H1 (cell line): Measurements from ENCODE around the gene CACNA1D. TPM values are rescaled to one million over a fixed set of nuclear protein-coding genes. Genes with fewer than 3 reads are reported as not detected.

Source experiments
- CTCF ChIA-PET: fragments of 300-600 bp; sonication (Branson Sonifier 250); formaldehyde crosslinking; loops from one replicate; lab custom pipeline; 2021; ENCODE audit not compliant: partially characterized antibody; lab: Charles Lee
- POLR2A ChIA-PET: fragments of 300-600 bp; sonication (Branson Sonifier 250); formaldehyde crosslinking; loops from one replicate; lab custom pipeline; 2021; ENCODE audit warnings: inconsistent platforms; ENCODE audit not compliant: partially characterized antibody; lab: Charles Lee
- DNase-seq, 2 experiments: peaks; one replicate each; pipeline versions ENCODE4 v3.0.0 to v3.0.0-alpha.2; 2010 to 2022; ENCODE audit warnings: low spot score in 2 of 2, low read depth in 1 of 2, mixed read lengths in 1 of 2
- FAIRE-seq: peaks from 2 replicates; lab custom pipeline; 2011; peaks lifted over from hg19 to GRCh38; lab: Jason Lieb, UNC
- H2AFZ ChIP-seq: 2 replicates; pipeline ENCODE4 v1.8.1; 2012; ENCODE audit warnings: low read length, inconsistent platforms
- H2AK5ac ChIP-seq: 2 replicates; pipeline ENCODE4 v1.6.1; 2013; ENCODE audit warnings: low read depth, low read length
- H2BK120ac ChIP-seq: replicated peaks from 2 replicates; pipeline ENCODE3; 2013; ENCODE audit warnings: low read depth, low read length, inconsistent platforms
- H2BK12ac ChIP-seq: 2 replicates; pipeline ENCODE4 v1.6.1; 2013; ENCODE audit warnings: low read depth, low read length
- H2BK15ac ChIP-seq: 2 replicates; pipeline ENCODE4 v1.6.1; 2013; ENCODE audit warnings: low read length
- H2BK20ac ChIP-seq: 2 replicates; pipeline ENCODE4 v1.6.1; 2013; ENCODE audit warnings: low read length
- H2BK5ac ChIP-seq: 2 replicates; pipeline ENCODE4 v1.6.1; 2013; ENCODE audit warnings: low read depth, low read length
- H3K14ac ChIP-seq: 2 replicates; pipeline ENCODE4 v1.6.1; 2013; ENCODE audit warnings: inconsistent platforms; ENCODE audit not compliant: insufficient read length
- H3K18ac ChIP-seq: 2 replicates; pipeline ENCODE4 v1.6.1; 2013; ENCODE audit warnings: low read length; ENCODE audit errors: extremely low read depth
- H3K23ac ChIP-seq: 2 replicates; pipeline ENCODE4 v1.6.1; 2013; ENCODE audit warnings: inconsistent platforms; ENCODE audit not compliant: insufficient read length
- H3K23me2 ChIP-seq: 2 replicates; pipeline ENCODE4 v1.6.1; 2013; ENCODE audit warnings: low read depth, low read length
- H3K27ac ChIP-seq: 2 replicates; pipeline ENCODE4 v1.6.1; 2011; ENCODE audit warnings: low read depth, low read length, inconsistent platforms
- H3K27me3 ChIP-seq, 4 experiments: replicated peaks in 1 of 4; 1 replicate in 1 of 4; 2 replicates in 3 of 4; pipeline versions ENCODE4 v1.6.1 to v1.8.1; 2011 to 2013; ENCODE audit warnings: low read length in 3 of 4, mild to moderate bottlenecking in 3 of 4, inconsistent platforms in 2 of 4, mixed read lengths in 2 of 4, moderate library complexity in 1 of 4; ENCODE audit not compliant: control insufficient read depth in 3 of 4, insufficient read depth in 3 of 4; ENCODE audit errors: extremely low read depth in 1 of 4
- H3K36me3 ChIP-seq, 4 experiments: 2 replicates each; pipeline versions ENCODE4 v1.6.1 to v1.8.1; 2011 to 2013; ENCODE audit warnings: mild to moderate bottlenecking in 4 of 4, low read length in 3 of 4, moderate library complexity in 2 of 4, control low read depth in 1 of 4, inconsistent platforms in 1 of 4; ENCODE audit not compliant: insufficient read depth in 4 of 4, control insufficient read depth in 2 of 4
- H3K4ac ChIP-seq: replicated peaks from 2 replicates; pipeline ENCODE3; 2013; ENCODE audit warnings: low read length, low read depth, mixed read lengths, inconsistent platforms; ENCODE audit not compliant: insufficient read length
- H3K4me1 ChIP-seq, 4 experiments: replicated peaks in 1 of 4; 1 replicate in 1 of 4; 2 replicates in 3 of 4; pipeline versions ENCODE4 v1.6.1 to v1.8.1; 2011 to 2013; ENCODE audit warnings: low read length in 3 of 4, inconsistent platforms in 2 of 4, mixed read lengths in 1 of 4; ENCODE audit not compliant: insufficient read depth in 4 of 4, control insufficient read depth in 3 of 4
- H3K4me2 ChIP-seq, 2 experiments: 2 replicates each; pipeline versions ENCODE4 v1.6.1 to v1.8.1; 2011 to 2013; ENCODE audit warnings: low read depth in 2 of 2, low read length in 2 of 2, control low read depth in 1 of 2, inconsistent platforms in 1 of 2, mild to moderate bottlenecking in 1 of 2; ENCODE audit not compliant: insufficient read depth in 1 of 2
- H3K4me3 ChIP-seq, 4 experiments: fragments of 200-600, 300-600 bp in 1 of 4; sonication (generic), shearing (Covaris generic), sonication (Bioruptor Twin) in 1 of 4; 2 replicates each; pipeline versions ENCODE4 v1.5.1 to v1.8.1; 2011 to 2016; ENCODE audit warnings: low read length in 4 of 4, low read depth in 3 of 4, control low read depth in 2 of 4, inconsistent platforms in 2 of 4, mild to moderate bottlenecking in 2 of 4, mixed read lengths in 1 of 4, moderate library complexity in 1 of 4; ENCODE audit not compliant: insufficient read depth in 2 of 4; ENCODE audit errors: extremely low read depth in 1 of 4
- H3K56ac ChIP-seq: replicated peaks from 2 replicates; pipeline ENCODE3; 2013; ENCODE audit warnings: low read depth, mild to moderate bottlenecking, mixed read lengths, low read length, inconsistent platforms; ENCODE audit not compliant: insufficient read length
- H3K79me1 ChIP-seq: 2 replicates; pipeline ENCODE4 v1.6.1; 2013; ENCODE audit warnings: low read depth, low read length, control low read depth
- H3K79me2 ChIP-seq, 2 experiments: 2 replicates each; pipeline versions ENCODE4 v1.6.1 to v1.8.1; 2012 to 2013; ENCODE audit warnings: low read length in 2 of 2, mild to moderate bottlenecking in 2 of 2, inconsistent platforms in 1 of 2; ENCODE audit not compliant: insufficient read depth in 2 of 2, control insufficient read depth in 1 of 2
- H3K9ac ChIP-seq, 4 experiments: replicated peaks in 1 of 4; 1 replicate in 1 of 4; 2 replicates in 3 of 4; pipeline versions ENCODE4 v1.6.1 to v1.8.1; 2011 to 2013; ENCODE audit warnings: low read depth in 3 of 4, low read length in 3 of 4, control low read depth in 2 of 4, mild to moderate bottlenecking in 2 of 4, moderate library complexity in 2 of 4, inconsistent platforms in 1 of 4; ENCODE audit errors: extremely low read depth in 1 of 4
- H3K9me3 ChIP-seq, 2 experiments: 2 replicates each; pipeline versions ENCODE4 v1.6.1 to v1.8.1; 2012 to 2013; ENCODE audit warnings: mild to moderate bottlenecking in 2 of 2, moderate library complexity in 2 of 2, control low read depth in 1 of 2, inconsistent platforms in 1 of 2, low read depth in 1 of 2, low read length in 1 of 2, mixed read lengths in 1 of 2; ENCODE audit not compliant: insufficient read depth in 2 of 2
- H4K20me1 ChIP-seq, 2 experiments: replicated peaks in 1 of 2; 2 replicates each; pipeline versions ENCODE3 to v1.8.1; 2011 to 2013; ENCODE audit warnings: inconsistent platforms in 2 of 2, low read length in 2 of 2, mild to moderate bottlenecking in 1 of 2; ENCODE audit not compliant: insufficient read depth in 2 of 2, control insufficient read depth in 1 of 2
- H4K5ac ChIP-seq: 2 replicates; pipeline ENCODE4 v1.6.1; 2013; ENCODE audit warnings: low read length, low read depth, mixed read lengths, inconsistent platforms; ENCODE audit not compliant: insufficient read length
- H4K8ac ChIP-seq: 2 replicates; pipeline ENCODE4 v1.8.0; 2013; ENCODE audit warnings: mild to moderate bottlenecking, moderate library complexity, low read length, inconsistent platforms; ENCODE audit not compliant: insufficient read depth; ENCODE audit errors: extremely low read depth
- H4K91ac ChIP-seq: replicated peaks from 2 replicates; pipeline ENCODE3; 2013; ENCODE audit warnings: low read length, mixed read lengths, inconsistent platforms; ENCODE audit not compliant: insufficient read length
- GTF2F1 ChIP-seq: IDR thresholded peaks from 2 replicates; pipeline ENCODE4 v1.6.1; 2012; ENCODE audit warnings: low read depth, low read length, improper control_type of control experiment, borderline replicate concordance
- POLR2AphosphoS5 ChIP-seq: IDR thresholded peaks from 2 replicates; pipeline ENCODE4 v1.6.1; 2011; ENCODE audit warnings: low read depth, low read length
- TCF12 ChIP-seq: IDR thresholded peaks from 2 replicates; pipeline ENCODE4 v1.6.1; 2011; ENCODE audit warnings: low read depth, mild to moderate bottlenecking, low read length
- whole genome bisulfite sequencing, 2 experiments: shearing (Covaris generic) in 1 of 2; methylation state at CpG; one replicate each; pipeline versions ENCODE4 v1.1.6 to v1.1.7; 2013 to 2015; ENCODE audit warnings: low lambda C conversion rate in 2 of 2, mixed read lengths in 2 of 2, inconsistent platforms in 1 of 2, low coverage in 1 of 2, missing lambda C conversion rate in 1 of 2; ENCODE audit not compliant: insufficient replicate concordance in 2 of 2, insufficient coverage in 1 of 2, insufficient read length in 1 of 2; ENCODE audit errors: extremely low coverage in 1 of 2, missing lambda C conversion rate in 1 of 2; 5-methylcytosine and 5-hydroxymethylcytosine counted together
- polyA plus RNA-seq, 7 experiments: library from polyadenylated mRNA; depleted of rRNA in 3 of 7; stranded (reverse) in 5 of 7; unstranded in 2 of 7; fragments of >200 nt in 5 of 7; fragments of 200-250 nt in 2 of 7; gene quantifications; 1 replicate in 5 of 7; 2 replicates in 1 of 7; 4 replicates in 1 of 7; pipeline versions ENCODE4 v1.2.1 to v1.2.3, GENCODE V29; 2011 to 2013; ENCODE audit warnings: missing spikeins in 2 of 7, mixed read lengths in 2 of 7
- total RNA-seq: library from RNA; stranded (reverse); fragmentation: NEBNext Ultra II Directional; extraction: Animal tissue kit (Norgen Biotek cat#: 25700); gene quantifications from 2 replicates; pipeline ENCODE4 v1.2.1, GENCODE V29; 2021

Gene CACNA1D
- total and polyA plus RNA-seq, 2 of the 8 experiments (the other 6 are each of a cell fraction or from before 2014, with no cell fraction given), result 2.0 to 2.9 TPM

DNA sequence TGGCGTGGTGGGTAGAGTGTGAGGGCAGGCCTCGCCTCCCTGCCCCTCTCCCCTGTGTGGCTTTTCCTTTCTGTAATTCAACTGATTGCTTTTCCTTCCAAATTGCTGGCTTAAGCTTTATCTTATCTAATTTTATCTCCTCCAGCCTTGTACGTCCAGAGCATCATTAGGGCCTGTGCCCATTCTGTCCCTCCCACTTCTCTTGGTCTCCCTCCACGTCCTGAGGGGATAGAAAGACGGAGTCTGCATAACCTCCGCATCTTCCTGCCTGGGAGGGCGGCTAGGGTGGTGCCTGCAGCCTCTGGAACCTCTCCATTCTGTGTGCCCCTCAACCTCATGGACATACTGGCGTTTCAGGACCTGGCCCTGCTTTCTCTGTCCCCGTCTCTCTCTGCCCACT lies 39.8 kb downstream of the CACNA1D start:
- no peak overlapping the region for H3K18ac ChIP-seq
- H3K36me3 ChIP-seq, result no peaks in the 10 kb centered on the region
- H2BK12ac ChIP-seq, result no peak overlapping the region
- H2BK120ac ChIP-seq, result no peak overlapping the region
- H2BK20ac ChIP-seq, result no peak overlapping the region
- DNase-seq (no peak), FAIRE-seq (no peak)
- H2BK15ac ChIP-seq, result no peak overlapping the region
- no peaks in the 10 kb centered on the region for H3K79me2 ChIP-seq
- no peak overlapping the region for H3K23ac ChIP-seq
- no peak overlapping the region for H3K14ac ChIP-seq
- no peak overlapping the region for H4K5ac ChIP-seq
- H4K20me1 ChIP-seq, result no peaks in the 10 kb centered on the region
- H4K91ac ChIP-seq, result no peak overlapping the region
- WGBS, 2 experiments, result 77% methylated on average over 9 of the region's 9 CpGs; no CpG with 5 or more reads in 1 of the 2 experiments
- H3K23me2 ChIP-seq, result no peaks in the 10 kb centered on the region
- H4K8ac ChIP-seq, result no peak overlapping the region
- no peaks in the 10 kb centered on the region for H3K9me3 ChIP-seq
- no peak overlapping the region for H3K56ac ChIP-seq
- no peak overlapping the region for H2AFZ ChIP-seq
- TF ChIP-seq GTF2F1 (no peak), TCF12 (no peak), POLR2AphosphoS5 (no peak)
- H3K9ac ChIP-seq, result no peak overlapping the region
- no peaks in the 10 kb centered on the region for H3K79me1 ChIP-seq
- no peak overlapping the region for H3K4ac ChIP-seq
- no peak overlapping the region for H2BK5ac ChIP-seq
- H3K4me2 ChIP-seq, result no peak overlapping the region
- H2AK5ac ChIP-seq, result no peak overlapping the region
- ChIA-PET CTCF (no interaction called here), POLR2A (no interaction called here)
- no peaks in the 10 kb centered on the region for H3K27me3 ChIP-seq
- H3K4me3 ChIP-seq, result no peak overlapping the region
- H3K27ac ChIP-seq, result no peak overlapping the region
- peaks cover 0 to 8% (median 3%) of the 10 kb centered on the region in 4 experiments; a peak in 4 of 7 replicates for H3K4me1 ChIP-seq
